Measurements from ENCODE around the gene PLD1.
A peak's percentile ranks its signal among the peaks of the same experiment; 100 is the strongest.

The PLD1 gene

GRCh38 chr3:171811295-171811912, 1.1 kb upstream of the PLD1 start (continued):
- TF ChIP-seq ZNF513 (tag by site-specific recombination; IDR thresholded peaks at IDR 0.05): no peak
- TF ChIP-seq ZNF768 (tag by site-specific recombination; IDR thresholded peaks at IDR 0.05): no peak
- TF ChIP-seq ZSCAN30 (tag by site-specific recombination; IDR thresholded peaks at IDR 0.05): no peak
- no peak for TF ChIP-seq ZNF416 (tag by site-specific recombination; IDR thresholded peaks at IDR 0.05)
- TF ChIP-seq ZNF404 (tag by site-specific recombination; IDR thresholded peaks at IDR 0.05): no peak
- TF ChIP-seq KLF9 (tag by site-specific recombination; IDR thresholded peaks at IDR 0.05; ENCODE audit: low read depth): no peak
- no peak for TF ChIP-seq KLF10 (tag by site-specific recombination; IDR thresholded peaks at IDR 0.05)
- no peak for TF ChIP-seq HOXD13 (CRISPR knock-in tag; IDR thresholded peaks at IDR 0.05; ENCODE audit: borderline replicate concordance)
- TF ChIP-seq HOXA7 (CRISPR knock-in tag; IDR thresholded peaks at IDR 0.05; ENCODE audit: borderline replicate concordance): no peak
- TF ChIP-seq ZNF514 (tag by site-specific recombination; IDR thresholded peaks at IDR 0.05): no peak
- TF ChIP-seq ZNF561 (tag by site-specific recombination; IDR thresholded peaks at IDR 0.05; ENCODE audit: borderline replicate concordance): no peak
- peak; percentile 88 for TF ChIP-seq ZEB2 (tag by site-specific recombination; IDR thresholded peaks at IDR 0.05)
- TF ChIP-seq GLIS1 (tag by site-specific recombination; IDR thresholded peaks at IDR 0.05): no peak
- TF ChIP-seq ZNF544 (tag by site-specific recombination; IDR thresholded peaks at IDR 0.05): no peak
- no peak for TF ChIP-seq ZNF184 (tag by site-specific recombination; IDR thresholded peaks at IDR 0.05)
- no peak for TF ChIP-seq ZNF571 (tag by site-specific recombination; IDR thresholded peaks at IDR 0.05)
- no peak for TF ChIP-seq ZNF394 (tag by site-specific recombination; IDR thresholded peaks at IDR 0.05; ENCODE audit: borderline replicate concordance)
- TF ChIP-seq KLF16 (tag by site-specific recombination; IDR thresholded peaks at IDR 0.05): no peak
- no peak for TF ChIP-seq ZNF175 (tag by site-specific recombination; IDR thresholded peaks at IDR 0.05)
- 0 out of 2 replicates have a peak, but pooled peaks have one; percentile 27 for TF ChIP-seq ZBTB1 (tag by site-specific recombination; IDR thresholded peaks at IDR 0.05)
- peak; percentile 42; the same call in 1 of the 2 replicates for TF ChIP-seq BCL6B (tag by site-specific recombination; IDR thresholded peaks at IDR 0.05)
- TF ChIP-seq KLF7 (tag by site-specific recombination; IDR thresholded peaks at IDR 0.05; ENCODE audit: borderline replicate concordance): no peak
- TF ChIP-seq, protein P1, sequence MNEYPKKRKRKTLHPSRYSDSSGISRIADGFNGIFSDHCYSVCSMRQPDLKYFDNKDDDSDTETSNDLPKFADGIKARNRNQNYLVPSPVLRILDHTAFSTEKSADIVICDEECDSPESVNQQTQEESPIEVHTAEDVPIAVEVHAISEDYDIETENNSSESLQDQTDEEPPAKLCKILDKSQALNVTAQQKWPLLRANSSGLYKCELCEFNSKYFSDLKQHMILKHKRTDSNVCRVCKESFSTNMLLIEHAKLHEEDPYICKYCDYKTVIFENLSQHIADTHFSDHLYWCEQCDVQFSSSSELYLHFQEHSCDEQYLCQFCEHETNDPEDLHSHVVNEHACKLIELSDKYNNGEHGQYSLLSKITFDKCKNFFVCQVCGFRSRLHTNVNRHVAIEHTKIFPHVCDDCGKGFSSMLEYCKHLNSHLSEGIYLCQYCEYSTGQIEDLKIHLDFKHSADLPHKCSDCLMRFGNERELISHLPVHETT (tag by site-specific recombination; IDR thresholded peaks at IDR 0.05): peak; percentile 33; the same call in 1 of the 2 replicates
- TF ChIP-seq ZNF311 (tag by site-specific recombination; IDR thresholded peaks at IDR 0.05; ENCODE audit: borderline replicate concordance): no peak
- no peak for TF ChIP-seq ZNF560 (tag by site-specific recombination; IDR thresholded peaks at IDR 0.05; ENCODE audit: borderline replicate concordance)
- peak; percentile 37; the same call in 1 of the 2 replicates for TF ChIP-seq ZNF398 (tag by site-specific recombination; IDR thresholded peaks at IDR 0.05)
- TF ChIP-seq ZBTB21 (tag by site-specific recombination; IDR thresholded peaks at IDR 0.05): 0 out of 2 replicates have a peak, but pooled peaks have one; percentile 29
- TF ChIP-seq ZNF510 (tag by site-specific recombination; IDR thresholded peaks at IDR 0.05; ENCODE audit: insufficient replicate concordance): no peak
- TF ChIP-seq REPIN1 (tag by site-specific recombination; IDR thresholded peaks at IDR 0.05; ENCODE audit: low read depth): no peak
- peak; percentile 33; the same call in 1 of the 2 replicates for TF ChIP-seq FEZF1 (tag by site-specific recombination; IDR thresholded peaks at IDR 0.05)
- no peak for TF ChIP-seq ZNF112 (tag by site-specific recombination; IDR thresholded peaks at IDR 0.05)
- no peak for TF ChIP-seq ZNF791 (tag by site-specific recombination; IDR thresholded peaks at IDR 0.05)
- peak; percentile 55 for TF ChIP-seq ZBTB17 (tag by site-specific recombination; IDR thresholded peaks at IDR 0.05)
- no peak for TF ChIP-seq ZBTB6 (tag by site-specific recombination; IDR thresholded peaks at IDR 0.05)
- TF ChIP-seq ZNF623 (tag by site-specific recombination; IDR thresholded peaks at IDR 0.05): no peak
- no peak for TF ChIP-seq ZNF354C (tag by site-specific recombination; IDR thresholded peaks at IDR 0.05; ENCODE audit: borderline replicate concordance, low read depth)

Data from HEK293 (cell line).